Neural crest cell (in vitro differentiated cells): ENCODE results near the gene RAI1. TPM values are rescaled to one million over a fixed set of nuclear protein-coding genes. Genes with fewer than 3 reads are reported as not detected.

Experiments used
- DNase-seq: peaks from one replicate; pipeline ENCODE4 v3.0.0; 2021; ENCODE audit warnings: low read depth, mixed read lengths, low spot score
- H3K27ac Mint-ChIP-seq: one replicate; pipeline ENCODE4 v1.8.0; 2021; ENCODE audit warnings: mild to moderate bottlenecking, mixed read lengths; ENCODE audit not compliant: unreplicated experiment
- H3K27me3 Mint-ChIP-seq: 2 replicates; pipeline ENCODE4 v1.8.0; 2021; ENCODE audit warnings: low read depth, mild to moderate bottlenecking, mixed read lengths
- H3K36me3 Mint-ChIP-seq: 2 replicates; pipeline ENCODE4 v1.8.0; 2021; ENCODE audit warnings: low read depth, mild to moderate bottlenecking, mixed read lengths
- H3K4me1 Mint-ChIP-seq: 2 replicates; pipeline ENCODE4 v1.8.0; 2021; ENCODE audit warnings: mixed read lengths
- H3K4me3 Mint-ChIP-seq: one replicate; pipeline ENCODE4 v1.8.0; 2021; ENCODE audit warnings: mild to moderate bottlenecking, mixed read lengths
- H3K9me3 Mint-ChIP-seq: 2 replicates; pipeline ENCODE4 v1.8.0; 2021; ENCODE audit warnings: mixed read lengths
- CTCF ChIP-seq: fragments of 200-600 bp; sonication (generic); conservative IDR thresholded peaks from 2 replicates; pipeline ENCODE4 v1.5.0; 2021; ENCODE audit warnings: antibody characterized with exemption, mild to moderate bottlenecking
- total RNA-seq: library from RNA; stranded (reverse); gene quantifications from 2 replicates; pipeline ENCODE4 v1.2.1, GENCODE V29; 2021

RAI1 gene
- total RNA-seq, 1 donor from 2014 or later: 54.0 TPM

DNA sequence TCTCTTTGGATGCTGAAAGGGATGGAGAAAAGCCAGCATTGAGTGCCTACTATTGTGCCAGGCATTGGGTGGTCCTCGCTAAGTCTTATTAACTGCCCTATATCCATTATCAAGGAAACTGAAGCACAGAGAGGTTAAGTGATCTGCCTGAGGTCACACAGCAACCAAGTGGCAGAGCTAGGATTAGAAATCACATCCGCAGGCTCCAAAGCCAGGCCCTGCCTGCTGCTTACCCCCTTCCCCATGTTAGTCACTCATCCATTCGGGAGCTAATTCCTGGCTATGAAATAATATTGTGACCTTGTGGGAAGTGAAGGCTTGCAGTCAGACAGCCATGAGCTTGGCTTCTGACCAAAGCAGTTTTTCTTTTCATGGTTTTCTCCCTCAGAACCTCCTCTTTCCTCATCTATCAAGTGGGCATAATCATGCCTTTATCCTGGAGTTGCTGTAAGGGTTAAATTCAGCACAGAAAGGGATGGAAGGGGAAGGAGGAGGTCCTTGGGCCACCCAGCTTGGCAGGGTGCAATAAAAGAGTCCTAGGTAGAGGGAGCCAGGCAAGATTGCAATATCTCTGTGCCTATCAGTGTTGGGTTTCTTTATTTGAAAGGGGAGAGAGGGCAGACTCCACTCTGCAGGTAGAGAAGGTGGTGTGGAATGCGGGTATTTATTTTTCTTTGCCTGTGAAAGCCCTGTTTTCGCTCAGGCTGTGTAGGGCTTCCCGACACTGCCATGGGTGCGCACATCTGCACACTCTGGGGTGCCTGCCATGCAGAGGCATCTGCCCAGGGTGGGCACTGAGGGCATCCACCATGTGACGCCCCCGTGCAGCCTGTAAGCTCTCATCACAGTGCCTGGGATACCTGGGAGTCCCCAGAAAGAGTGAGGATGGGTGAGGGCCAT, 11.3 kb downstream of the RAI1 start:
- Mint-ChIP-seq H3K27ac (peak overlapping the region; percentile 99), H3K4me1 (peaks cover 69% of the 10 kb centered on the region), H3K27me3 (no peaks in the 10 kb centered on the region), H3K36me3 (no peaks in the 10 kb centered on the region), H3K4me3 (peak overlapping the region; percentile 93), H3K9me3 (no peaks in the 10 kb centered on the region)
- TF ChIP-seq CTCF: no peak
- DNase-seq: no peak

GRCh38 chr17:17693253-17694168, 12.3 kb downstream of the RAI1 start:
- Mint-ChIP-seq H3K9me3 (no peaks in the 10 kb centered on the region), H3K4me3 (peak overlapping the region; percentile 93), H3K36me3 (no peaks in the 10 kb centered on the region), H3K27ac (peak overlapping the region; percentile 99), H3K27me3 (no peaks in the 10 kb centered on the region), H3K4me1 (peaks cover 77% of the 10 kb centered on the region)
- peak; percentile 54 for DNase-seq
- no peak for TF ChIP-seq CTCF

DNA sequence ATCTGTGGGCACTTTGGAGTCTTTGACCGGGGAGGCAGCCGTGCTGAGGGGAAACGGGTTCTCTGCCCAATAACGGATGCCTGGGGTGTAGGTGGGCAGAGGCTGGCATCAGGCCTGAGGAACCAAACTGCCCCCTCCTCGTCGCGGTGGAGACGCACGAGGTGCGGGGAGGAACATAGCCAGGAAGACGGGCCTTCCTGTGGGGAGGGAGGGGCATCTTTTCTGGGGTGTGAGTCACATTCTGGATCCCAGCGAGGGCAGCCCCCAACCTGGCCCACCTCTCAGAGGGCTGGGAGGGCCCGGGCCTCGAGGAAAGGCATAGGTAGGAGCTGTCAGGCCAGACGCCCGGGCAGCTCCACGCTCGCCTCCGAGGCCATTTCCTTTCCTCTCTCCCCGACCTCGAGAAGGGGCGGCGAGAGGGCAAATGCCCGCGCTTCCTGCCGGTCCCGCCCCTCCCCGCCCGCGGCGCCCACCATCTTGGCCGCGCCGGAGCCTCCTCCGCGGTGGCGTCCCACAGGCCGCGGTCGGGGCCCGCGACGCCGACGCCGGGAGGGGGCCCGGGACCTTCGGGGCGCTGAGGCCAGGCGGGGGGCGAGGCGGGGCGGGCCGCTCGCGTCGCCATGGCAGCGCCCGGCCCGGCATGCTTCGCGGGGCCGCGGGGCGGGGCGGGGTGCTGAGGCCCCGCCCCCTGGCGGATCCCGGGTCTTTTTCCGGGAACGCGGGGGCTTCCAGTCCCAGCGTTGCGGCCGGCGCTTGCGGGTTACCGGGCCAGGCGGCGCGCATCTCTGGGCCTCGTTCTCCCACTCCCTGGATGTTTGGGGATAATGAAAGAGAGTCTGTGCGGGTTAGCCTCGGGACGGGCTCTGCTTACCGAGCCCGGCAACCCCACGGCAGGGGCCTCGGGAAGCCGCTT, 13.2 kb downstream of the RAI1 start:
- H3K4me3 Mint-ChIP-seq: peak overlapping the region; percentile 93
- H3K27me3 Mint-ChIP-seq: no peaks in the 10 kb centered on the region
- H3K36me3 Mint-ChIP-seq: no peaks in the 10 kb centered on the region
- peak; percentile 57 for DNase-seq
- peaks cover 81% of the 10 kb centered on the region for H3K4me1 Mint-ChIP-seq
- TF ChIP-seq CTCF: no peak
- peak overlapping the region; percentile 99 for H3K27ac Mint-ChIP-seq
- H3K9me3 Mint-ChIP-seq: no peaks in the 10 kb centered on the region

GRCh38 chr17:17696085-17696484, 14.8 kb downstream of the RAI1 start:
- Mint-ChIP-seq H3K27ac (no peak overlapping the region), H3K9me3 (no peaks in the 10 kb centered on the region), H3K4me3 (peak overlapping the region; percentile 65), H3K4me1 (peaks cover 81% of the 10 kb centered on the region), H3K27me3 (peaks cover 4% of the 10 kb centered on the region), H3K36me3 (no peaks in the 10 kb centered on the region)
- no peak for TF ChIP-seq CTCF
- no peak for DNase-seq
